Lung (tissue), 12 donors: ENCODE data around the gene OR2M2. TPM values are rescaled to one million over a fixed set of nuclear protein-coding genes. Genes with fewer than 3 reads are reported as not detected.

Source experiments
- ATAC-seq: fragments of 200-7000 bp; cut with Tn5 transposase; one replicate; pipeline ENCODE4 v1.9.1; 2020; ENCODE audit warnings: moderate number of reproducible peaks; ENCODE audit not compliant: insufficient read depth, low FRiP score
- DNase-seq, 3 donors: peaks; one replicate each; pipeline ENCODE4 v3.0.0-alpha.2; 2013 to 2017
- H3K27ac ChIP-seq, 2 donors: one replicate each; pipeline ENCODE4 v1.5.1; 2013; ENCODE audit warnings: mild to moderate bottlenecking in 2 of 2, moderate library complexity in 2 of 2, control low read depth in 1 of 2, inconsistent platforms in 1 of 2, low read depth in 1 of 2, low read length in 1 of 2
- H3K27me3 ChIP-seq, 3 donors: one replicate each; pipeline ENCODE4 v1.5.1; 2013; ENCODE audit warnings: low read length in 2 of 3; ENCODE audit not compliant: control insufficient read depth in 3 of 3, insufficient read depth in 3 of 3
- H3K36me3 ChIP-seq, 4 donors: one replicate each; pipeline ENCODE4 v1.5.1; 2013; ENCODE audit warnings: low read length in 4 of 4, mild to moderate bottlenecking in 1 of 4, moderate library complexity in 1 of 4; ENCODE audit not compliant: control insufficient read depth in 4 of 4, insufficient read depth in 4 of 4
- H3K4me1 ChIP-seq, 5 donors: one replicate each; pipeline ENCODE4 v1.5.1; 2013; ENCODE audit warnings: low read length in 5 of 5, mild to moderate bottlenecking in 2 of 5, moderate library complexity in 1 of 5; ENCODE audit not compliant: control insufficient read depth in 5 of 5, insufficient read depth in 5 of 5
- H3K4me3 ChIP-seq: one replicate; pipeline ENCODE4 v1.5.1; 2013; ENCODE audit warnings: mild to moderate bottlenecking, control low read depth, moderate library complexity
- H3K9ac ChIP-seq, 2 donors: one replicate each; pipeline ENCODE4 v1.5.1; 2013; ENCODE audit warnings: low read length in 2 of 2, control low read depth in 1 of 2; ENCODE audit not compliant: insufficient read depth in 1 of 2
- H3K9me3 ChIP-seq, 4 donors: one replicate each; pipeline ENCODE4 v1.5.1; 2013; ENCODE audit warnings: low read length in 3 of 4, mild to moderate bottlenecking in 1 of 4, moderate library complexity in 1 of 4; ENCODE audit not compliant: control insufficient read depth in 4 of 4, insufficient read depth in 3 of 4
- WGBS, 2 donors: extraction: QIAGEN DNeasy Blood & Tissue Kit; methylation state at CpG; one replicate each; pipeline ENCODE4 v1.1.7; 2013; 5-methylcytosine and 5-hydroxymethylcytosine counted together
- polyA plus RNA-seq, 2 donors: library from polyadenylated mRNA; stranded (reverse); fragments of 200-250 nt; gene quantifications; one replicate each; pipeline ENCODE4 v1.2.1, GENCODE V29; 2013
- total RNA-seq, 2 donors: library from RNA; depleted of rRNA in 1 of 2; stranded (reverse); fragments of >200 nt in 1 of 2; gene quantifications; one replicate each; pipeline ENCODE4 v1.2.1, GENCODE V29; 2014 to 2021
- TF ChIP-seq, protein P1 (sequence below): IDR thresholded peaks from 2 replicates; pipeline ENCODE4 v1.5.1; 2012; ENCODE audit warnings: mild to moderate bottlenecking; ENCODE audit errors: control extremely low read depth, extremely low read depth
- donor health status: control.
- donor health status: control.
- donor health status: Bipolar disorder and iron deficiency.
- donor health status: healthy.
- donor health status: DM: yes; HTN: yes; CAD: no.

Gene OR2M2
- total and polyA plus RNA-seq, 4 donors, result not detected

DNA sequence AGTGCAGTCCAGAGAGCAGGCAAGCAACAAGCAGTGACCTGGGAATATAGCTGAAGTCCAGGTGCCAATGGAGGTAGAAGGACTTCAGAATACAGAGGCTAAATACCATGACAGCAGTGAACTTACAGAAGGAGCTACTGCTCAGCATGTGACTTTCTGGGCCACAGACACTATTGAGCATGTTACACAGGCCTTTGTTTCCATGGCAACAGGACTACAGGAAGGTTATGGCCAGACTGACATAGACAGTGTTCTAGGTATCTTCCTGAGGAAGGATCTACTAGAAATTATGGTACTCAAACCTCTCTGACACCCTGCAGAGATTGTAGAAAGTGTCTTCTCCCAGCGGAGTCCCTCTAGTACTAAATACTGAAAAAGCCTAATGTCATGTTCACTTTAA lies 18.7 kb upstream of the OR2M2 start:
- Histone ChIP-seq H3K4me1 (no peaks in the 10 kb centered on the region), H3K27me3 (no peaks in the 10 kb centered on the region), H3K36me3 (no peaks in the 10 kb centered on the region), H3K9me3 (peaks cover 0 to 14% (median 3%) of the 10 kb centered on the region in 4 donors), H3K9ac (no peak overlapping the region), H3K27ac (no peak overlapping the region), H3K4me3 (no peak overlapping the region)
- whole genome bisulfite sequencing, 2 donors, result 47 to 67% methylated on average over 1 of the region's 1 CpG
- no peak for DNase-seq
- TF ChIP-seq, protein P1, sequence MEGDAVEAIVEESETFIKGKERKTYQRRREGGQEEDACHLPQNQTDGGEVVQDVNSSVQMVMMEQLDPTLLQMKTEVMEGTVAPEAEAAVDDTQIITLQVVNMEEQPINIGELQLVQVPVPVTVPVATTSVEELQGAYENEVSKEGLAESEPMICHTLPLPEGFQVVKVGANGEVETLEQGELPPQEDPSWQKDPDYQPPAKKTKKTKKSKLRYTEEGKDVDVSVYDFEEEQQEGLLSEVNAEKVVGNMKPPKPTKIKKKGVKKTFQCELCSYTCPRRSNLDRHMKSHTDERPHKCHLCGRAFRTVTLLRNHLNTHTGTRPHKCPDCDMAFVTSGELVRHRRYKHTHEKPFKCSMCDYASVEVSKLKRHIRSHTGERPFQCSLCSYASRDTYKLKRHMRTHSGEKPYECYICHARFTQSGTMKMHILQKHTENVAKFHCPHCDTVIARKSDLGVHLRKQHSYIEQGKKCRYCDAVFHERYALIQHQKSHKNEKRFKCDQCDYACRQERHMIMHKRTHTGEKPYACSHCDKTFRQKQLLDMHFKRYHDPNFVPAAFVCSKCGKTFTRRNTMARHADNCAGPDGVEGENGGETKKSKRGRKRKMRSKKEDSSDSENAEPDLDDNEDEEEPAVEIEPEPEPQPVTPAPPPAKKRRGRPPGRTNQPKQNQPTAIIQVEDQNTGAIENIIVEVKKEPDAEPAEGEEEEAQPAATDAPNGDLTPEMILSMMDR, result no peak
- no peak for ATAC-seq

DNA sequence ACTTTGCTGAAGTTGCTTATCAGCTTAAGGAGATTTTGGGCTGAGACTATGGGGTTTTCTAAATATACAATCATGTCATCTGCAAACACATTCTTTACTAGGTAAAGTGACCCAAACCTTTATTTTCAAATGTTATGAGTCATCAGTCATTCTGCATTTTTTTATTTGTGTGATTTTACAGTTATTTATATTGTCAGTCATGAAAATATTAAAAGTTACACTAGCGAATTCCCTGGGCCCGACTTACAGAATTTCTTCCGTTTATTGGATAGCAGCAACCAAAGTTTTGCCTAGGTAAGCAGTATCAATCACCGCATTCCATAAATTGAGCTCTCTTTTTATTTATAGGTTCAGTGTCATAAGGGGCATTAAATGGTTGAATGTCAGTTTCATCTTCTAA lies 15.9 kb upstream of the OR2M2 start:
- Histone ChIP-seq H3K4me3 (no peak overlapping the region), H3K36me3 (no peaks in the 10 kb centered on the region), H3K9me3 (peaks cover 0 to 8% (median 0%) of the 10 kb centered on the region in 4 donors), H3K27ac (no peak overlapping the region), H3K9ac (no peak overlapping the region), H3K4me1 (no peaks in the 10 kb centered on the region), H3K27me3 (no peaks in the 10 kb centered on the region)
- TF ChIP-seq, protein P1, result no peak
- DNase-seq (no peak), ATAC-seq (no peak)
- 90% methylated on average over 4 of the region's 4 CpGs for WGBS, 2 donors

DNA sequence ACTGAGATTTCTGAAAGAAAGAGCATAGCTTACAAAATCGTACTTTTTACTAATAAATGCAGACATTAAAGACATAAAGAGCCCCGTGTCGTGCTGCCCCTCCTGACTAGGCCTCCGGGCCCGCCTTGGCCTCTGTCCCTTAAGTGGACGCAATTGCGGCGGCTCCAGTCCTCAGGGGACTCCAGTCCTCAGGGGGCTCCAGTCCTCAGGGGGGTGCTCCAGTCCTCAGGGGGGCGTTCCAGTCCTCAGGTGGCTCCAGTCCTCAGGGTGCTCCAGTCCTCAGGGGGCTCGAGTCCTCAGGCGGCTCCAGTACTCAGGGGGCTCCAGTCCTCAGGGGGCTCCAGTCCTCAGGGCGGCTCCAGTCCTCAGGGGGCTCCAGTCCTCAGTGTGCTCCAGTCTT lies 10.6 kb upstream of the OR2M2 start:
- H3K36me3 ChIP-seq, result no peaks in the 10 kb centered on the region
- H3K9me3 ChIP-seq, result peaks cover 0 to 7% (median 0%) of the 10 kb centered on the region in 4 donors
- ATAC-seq (no peak), DNase-seq (no peak)
- H3K27ac ChIP-seq, result no peak overlapping the region
- no peak overlapping the region for H3K4me3 ChIP-seq
- no peaks in the 10 kb centered on the region for H3K27me3 ChIP-seq
- H3K4me1 ChIP-seq, result no peaks in the 10 kb centered on the region
- H3K9ac ChIP-seq, result no peak overlapping the region
- 87 to 95% methylated on average over 12 of the region's 12 CpGs for WGBS, 2 donors
- TF ChIP-seq, protein P1, result no peak

DNA sequence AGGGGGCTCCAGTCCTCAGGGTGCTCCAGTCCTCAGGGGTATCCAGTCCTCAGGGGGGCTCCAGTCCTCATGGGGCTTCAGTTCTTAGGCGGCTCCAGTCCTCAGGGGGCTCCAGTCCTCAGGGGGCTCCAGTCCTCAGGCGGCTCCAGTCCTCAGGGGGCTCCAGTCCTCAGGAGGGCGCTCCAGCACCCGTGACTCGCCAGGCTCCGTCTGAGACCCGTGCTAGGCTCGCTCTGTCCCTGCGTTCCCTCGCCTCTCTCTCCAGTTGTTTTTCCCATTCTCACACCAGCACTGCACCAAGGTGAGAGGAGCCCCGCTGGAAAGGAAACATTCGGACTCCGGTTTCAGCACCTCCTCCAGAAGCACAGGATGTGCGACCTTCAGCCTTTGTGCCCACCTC lies 9.4 kb upstream of the OR2M2 start:
- WGBS, 2 donors, result 91 to 93% methylated on average over 14 of the region's 14 CpGs
- H3K4me3 ChIP-seq, result no peak overlapping the region
- peaks cover 0 to 7% (median 0%) of the 10 kb centered on the region in 4 donors for H3K9me3 ChIP-seq
- no peak overlapping the region for H3K27ac ChIP-seq
- no peak for DNase-seq
- no peak for ATAC-seq
- no peak overlapping the region for H3K9ac ChIP-seq
- no peaks in the 10 kb centered on the region for H3K36me3 ChIP-seq
- TF ChIP-seq, protein P1, result no peak
- H3K4me1 ChIP-seq, result no peaks in the 10 kb centered on the region
- no peaks in the 10 kb centered on the region for H3K27me3 ChIP-seq
